Tibial artery (tissue), 4 donors: ENCODE measurements around the gene PSAP.

Experiments
- DNase-seq, 2 donors: peaks; one replicate each; pipeline ENCODE4 v3.0.0-alpha.2; 2019
- H3K27ac ChIP-seq, 2 donors: fragments of 200-600 bp; sonication (generic) in 1 of 2; 1 replicate in 1 of 2; 2 replicates in 1 of 2; pipeline ENCODE4 v1.5.1; 2018 to 2019; ENCODE audit warnings: mild to moderate bottlenecking in 1 of 2
- H3K27me3 ChIP-seq, 2 donors: fragments of 200-600 bp; sonication (generic) in 1 of 2; one replicate each; pipeline versions ENCODE4 v1.5.1 to v1.6.0; 2016 to 2019
- H3K36me3 ChIP-seq, 3 donors: fragments of 200-600 bp; sonication (generic) in 2 of 3; one replicate each; pipeline ENCODE4 v1.5.1; 2016 to 2019; ENCODE audit warnings: mild to moderate bottlenecking in 2 of 3
- H3K4me1 ChIP-seq, 4 donors: fragments of 200-600 bp; sonication (generic) in 2 of 4; 1 replicate in 3 of 4; 2 replicates in 1 of 4; pipeline ENCODE4 v1.5.1; 2016 to 2019
- H3K4me3 ChIP-seq, 2 donors: fragments of 200-600 bp; sonication (generic) in 1 of 2; 1 replicate in 1 of 2; 2 replicates in 1 of 2; pipeline ENCODE4 v1.5.1; 2018 to 2019; ENCODE audit warnings: mild to moderate bottlenecking in 2 of 2
- H3K9me3 ChIP-seq, 3 donors: fragments of 200-600 bp; sonication (generic) in 1 of 3; one replicate each; pipeline ENCODE4 v1.5.1; 2016 to 2019
- CTCF ChIP-seq, 2 experiments: fragments of 200-600 bp in 1 of 2; fragments of 450-650 bp in 1 of 2; IDR thresholded peaks; one replicate each; pipeline ENCODE4 v1.5.1; 2017 to 2019; ENCODE audit warnings: antibody characterized with exemption in 2 of 2, mild to moderate bottlenecking in 1 of 2, moderate library complexity in 1 of 2
- intact Hi-C: fragments of 100-400 bp; cut with DNase I; formaldehyde crosslinking; loops from one replicate; pipeline ENCODE4 v1.15.0; 2023; ENCODE audit warnings: low total_unique reads

The PSAP gene

GRCh38 chr10:71823356-71823755, 27.7 kb downstream of the PSAP start:
- no peak for DNase-seq
- H3K9me3 ChIP-seq: no peaks in the 10 kb centered on the region
- intact Hi-C loops: no loop called here
- H3K27ac ChIP-seq: no peak overlapping the region
- TF ChIP-seq CTCF (IDR thresholded peaks at IDR 0.05): no peak
- no peaks in the 10 kb centered on the region for H3K27me3 ChIP-seq
- no peaks in the 10 kb centered on the region for H3K4me1 ChIP-seq
- peaks cover 97 to 99% (median 97%) of the 10 kb centered on the region in 3 donors for H3K36me3 ChIP-seq
- no peak overlapping the region for H3K4me3 ChIP-seq

- intact Hi-C loops: no loop called here
- H3K27me3 ChIP-seq: no peaks in the 10 kb centered on the region
- H3K36me3 ChIP-seq: peaks cover 97 to 99% (median 98%) of the 10 kb centered on the region in 3 donors
- H3K4me1 ChIP-seq: peaks cover 0 to 5% (median 0%) of the 10 kb centered on the region in 4 donors
- TF ChIP-seq CTCF (IDR thresholded peaks at IDR 0.05): no peak
- H3K9me3 ChIP-seq: no peaks in the 10 kb centered on the region
- no peak overlapping the region for H3K4me3 ChIP-seq
- H3K27ac ChIP-seq: no peak overlapping the region
- DNase-seq: no peak
Measured at GRCh38 chr10:71821909-71822763, 28.9 kb downstream of the PSAP start.

- no peak overlapping the region for H3K27ac ChIP-seq
- peaks cover 97 to 99% (median 98%) of the 10 kb centered on the region in 3 donors for H3K36me3 ChIP-seq
- intact Hi-C loops: no loop called here
Measured at GRCh38 chr10:71820966-71821365, 30.1 kb downstream of the PSAP start.

GRCh38 chr10:71819985-71820384, 31.1 kb downstream of the PSAP start:
- DNase-seq: no peak
- Histone ChIP-seq H3K9me3 (no peaks in the 10 kb centered on the region), H3K27ac (no peak overlapping the region), H3K4me3 (no peak overlapping the region), H3K27me3 (no peaks in the 10 kb centered on the region), H3K36me3 (peaks cover 95 to 98% (median 97%) of the 10 kb centered on the region in 3 donors), H3K4me1 (peaks cover 0 to 5% (median 0%) of the 10 kb centered on the region in 4 donors)
- no peak for TF ChIP-seq CTCF (IDR thresholded peaks at IDR 0.05)
- intact Hi-C loops: no loop called here

More at GRCh38 chr10:71820966-71821365, 30.1 kb downstream of the PSAP start:
- Histone ChIP-seq H3K4me3 (no peak overlapping the region), H3K27me3 (no peaks in the 10 kb centered on the region), H3K9me3 (no peaks in the 10 kb centered on the region), H3K4me1 (peaks cover 0 to 5% (median 0%) of the 10 kb centered on the region in 4 donors)
- TF ChIP-seq CTCF (IDR thresholded peaks at IDR 0.05): no peak
- no peak for DNase-seq

GRCh38 chr10:71819441-71819861, 31.6 kb downstream of the PSAP start:
- intact Hi-C loops: no loop called here
- H3K36me3 ChIP-seq: peaks cover 90 to 95% (median 95%) of the 10 kb centered on the region in 3 donors
- no peak for DNase-seq
- H3K4me3 ChIP-seq: no peak overlapping the region
- H3K4me1 ChIP-seq: peaks cover 0 to 5% (median 0%) of the 10 kb centered on the region in 4 donors
- no peaks in the 10 kb centered on the region for H3K27me3 ChIP-seq
- no peak for TF ChIP-seq CTCF (IDR thresholded peaks at IDR 0.05)
- no peaks in the 10 kb centered on the region for H3K9me3 ChIP-seq
- no peak overlapping the region for H3K27ac ChIP-seq
